Nephron progenitor cell (in vitro differentiated cells): ENCODE results near the gene IL17D.

Experiments
- DNase-seq: peaks from one replicate; pipeline ENCODE4 v3.0.0; 2021
- H3K27ac Mint-ChIP-seq: 2 replicates; pipeline ENCODE4 v1.8.0; 2021; ENCODE audit warnings: mild to moderate bottlenecking, moderate library complexity, mixed read lengths
- H3K27me3 Mint-ChIP-seq: 2 replicates; pipeline ENCODE4 v1.8.0; 2021; ENCODE audit warnings: mild to moderate bottlenecking, low read depth, mixed read lengths; ENCODE audit not compliant: poor library complexity
- H3K36me3 Mint-ChIP-seq: 2 replicates; pipeline ENCODE4 v1.8.0; 2021; ENCODE audit warnings: low read depth, mixed read lengths
- H3K4me1 Mint-ChIP-seq: 2 replicates; pipeline ENCODE4 v1.8.0; 2021; ENCODE audit warnings: mixed read lengths
- H3K4me3 Mint-ChIP-seq: 2 replicates; pipeline ENCODE4 v1.8.0; 2021; ENCODE audit warnings: mild to moderate bottlenecking, moderate library complexity, mixed read lengths
- H3K9me3 Mint-ChIP-seq: 2 replicates; pipeline ENCODE4 v1.8.0; 2021; ENCODE audit warnings: mild to moderate bottlenecking, moderate library complexity, mixed read lengths
- CTCF ChIP-seq: fragments of 200-600 bp; sonication (generic); IDR thresholded peaks from 2 replicates; pipeline ENCODE4 v1.5.0; 2021; ENCODE audit warnings: antibody characterized with exemption

The IL17D gene

GRCh38 chr13:20769091-20769490 lies 65.6 kb downstream of the IL17D start:
- Mint-ChIP-seq H3K27ac (no peak overlapping the region), H3K9me3 (peaks cover 67% of the 10 kb centered on the region), H3K4me1 (peaks cover 17% of the 10 kb centered on the region), H3K36me3 (peaks cover 65% of the 10 kb centered on the region), H3K4me3 (no peak overlapping the region), H3K27me3 (no peaks in the 10 kb centered on the region)
- no peak for DNase-seq
- no peak for TF ChIP-seq CTCF

GRCh38 chr13:20769834-20770233 lies 66.3 kb downstream of the IL17D start:
- Mint-ChIP-seq H3K36me3 (peaks cover 68% of the 10 kb centered on the region), H3K4me1 (peaks cover 17% of the 10 kb centered on the region), H3K27me3 (no peaks in the 10 kb centered on the region), H3K9me3 (peaks cover 69% of the 10 kb centered on the region), H3K4me3 (no peak overlapping the region), H3K27ac (no peak overlapping the region)
- no peak for DNase-seq
- no peak for TF ChIP-seq CTCF
